Sigmoid colon (tissue), 7 donors: Measurements from ENCODE around the gene ALDH4A1. TPM values are rescaled to one million over a fixed set of nuclear protein-coding genes. Genes with fewer than 3 reads are reported as not detected.

ENCODE experiments used
- DNase-seq: peaks from one replicate; pipeline ENCODE4 v3.0.0-alpha.2; 2019
- H3K27ac ChIP-seq, 4 donors: fragments of 200-600 bp; sonication (generic); one replicate each; pipeline ENCODE4 v1.5.1; 2016 to 2019; ENCODE audit warnings: mild to moderate bottlenecking in 1 of 4
- H3K27me3 ChIP-seq, 3 donors: fragments of 200-600 bp; sonication (generic); one replicate each; pipeline ENCODE4 v1.5.1; 2019; ENCODE audit warnings: mild to moderate bottlenecking in 1 of 3
- H3K36me3 ChIP-seq, 4 donors: fragments of 200-600 bp; sonication (generic); one replicate each; pipeline ENCODE4 v1.5.1; 2016 to 2019
- H3K4me1 ChIP-seq, 4 donors: fragments of 200-600 bp; sonication (generic); one replicate each; pipeline ENCODE4 v1.5.1; 2017 to 2019
- H3K4me3 ChIP-seq, 4 donors: fragments of 200-600 bp; sonication (generic); one replicate each; pipeline ENCODE4 v1.5.1; 2017 to 2019; ENCODE audit warnings: mild to moderate bottlenecking in 2 of 4, moderate library complexity in 1 of 4
- H3K9me3 ChIP-seq, 4 donors: fragments of 200-600 bp in 3 of 4; sonication (generic) in 3 of 4; one replicate each; pipeline versions ENCODE4 v1.5.1 to v1.6.1; 2013 to 2019
- CTCF ChIP-seq, 4 experiments: fragments of 450-650 bp in 3 of 4; fragments of 200-600 bp in 1 of 4; IDR thresholded peaks; one replicate each; pipeline ENCODE4 v1.5.1; 2016 to 2019; ENCODE audit warnings: antibody characterized with exemption in 4 of 4, mild to moderate bottlenecking in 3 of 4, moderate library complexity in 2 of 4
- EP300 ChIP-seq, 4 donors: sonication (generic); formaldehyde crosslinking; IDR thresholded peaks; one replicate each; pipeline ENCODE4 v1.6.1; 2017; ENCODE audit warnings: antibody characterized with exemption in 4 of 4
- POLR2A ChIP-seq, 2 donors: fragments of 450-650 bp; IDR thresholded peaks; one replicate each; pipeline ENCODE4 v1.6.1; 2016; ENCODE audit warnings: antibody characterized with exemption in 2 of 2, mild to moderate bottlenecking in 2 of 2, moderate library complexity in 2 of 2
- POLR2AphosphoS5 ChIP-seq, 4 donors: sonication (generic); formaldehyde crosslinking; IDR thresholded peaks; one replicate each; pipeline ENCODE4 v1.6.1; 2017; ENCODE audit warnings: antibody characterized with exemption in 4 of 4
- WGBS, 2 donors: extraction: QIAGEN DNeasy Blood & Tissue Kit; methylation state at CpG; one replicate each; pipeline ENCODE4 v1.1.7; 2013; 5-methylcytosine and 5-hydroxymethylcytosine counted together
- intact Hi-C: fragments of 100-400 bp; cut with DNase I; formaldehyde crosslinking; loops from one replicate; pipeline ENCODE4 v1.15.1; 2023
- polyA plus RNA-seq, 3 donors: library from polyadenylated mRNA; stranded (reverse); fragments of 200-250 nt; gene quantifications; one replicate each; pipeline ENCODE4 v1.2.3, GENCODE V29; 2013
- total RNA-seq, 4 donors: library from RNA; depleted of rRNA; stranded (reverse); fragments of >200 nt; gene quantifications; one replicate each; pipeline ENCODE4 v1.1.0, GENCODE V29; 2016
- donor health status: healthy with polysubstance abuse.
- donor health status: Bipolar disorder and iron deficiency.
- donor health status: healthy.

Gene ALDH4A1
- total and polyA plus RNA-seq, 7 donors: 2.4 to 12.8 (median 7.2) TPM

GRCh38 chr1:18858070-18858688 is 44.2 kb downstream of the ALDH4A1 start:
- no peak overlapping the region for H3K4me3 ChIP-seq
- no peaks in the 10 kb centered on the region for H3K4me1 ChIP-seq
- 88 to 92% methylated on average over 7 of the region's 7 CpGs for WGBS, 2 donors
- no peaks in the 10 kb centered on the region for H3K36me3 ChIP-seq
- no peak for DNase-seq
- no peaks in the 10 kb centered on the region for H3K27me3 ChIP-seq
- H3K9me3 ChIP-seq: no peaks in the 10 kb centered on the region
- no peak for TF ChIP-seq POLR2A (IDR thresholded peaks at IDR 0.05)
- TF ChIP-seq EP300 (IDR thresholded peaks at IDR 0.05): no peak
- TF ChIP-seq POLR2AphosphoS5 (IDR thresholded peaks at IDR 0.05): no peak
- no peak for TF ChIP-seq CTCF (IDR thresholded peaks at IDR 0.05)
- intact Hi-C loops: no loop called here
- no peak overlapping the region for H3K27ac ChIP-seq

- H3K36me3 ChIP-seq: no peaks in the 10 kb centered on the region
- H3K27me3 ChIP-seq: peaks cover 0 to 14% (median 0%) of the 10 kb centered on the region in 3 donors
- no peak for DNase-seq
- 93 to 94% methylated on average over 1 of the region's 1 CpG for whole genome bisulfite sequencing, 2 donors
- intact Hi-C loops: no loop called here
- no peaks in the 10 kb centered on the region for H3K4me1 ChIP-seq
- H3K4me3 ChIP-seq: no peak overlapping the region
- no peaks in the 10 kb centered on the region for H3K9me3 ChIP-seq
- H3K27ac ChIP-seq: no peak overlapping the region
- TF ChIP-seq EP300 (IDR thresholded peaks at IDR 0.05): no peak
These were observed 45.9 kb downstream of the ALDH4A1 start for GRCh38 chr1:18856435-18856834.

- WGBS, 2 donors: 71 to 80% methylated on average over 6 of the region's 6 CpGs
- H3K36me3 ChIP-seq: no peaks in the 10 kb centered on the region
These were observed 46.8 kb downstream of the ALDH4A1 start for GRCh38 chr1:18855573-18855972.

GRCh38 chr1:18854331-18855025 is 47.9 kb downstream of the ALDH4A1 start:
- peaks cover 0 to 15% (median 0%) of the 10 kb centered on the region in 3 donors for H3K27me3 ChIP-seq
- WGBS, 2 donors: 91% methylated on average over 49 of the region's 49 CpGs
- H3K36me3 ChIP-seq: no peaks in the 10 kb centered on the region
- H3K4me3 ChIP-seq: no peak overlapping the region
- no peak for DNase-seq
- no peak overlapping the region for H3K27ac ChIP-seq
- peaks cover 0 to 5% (median 0%) of the 10 kb centered on the region in 4 donors for H3K4me1 ChIP-seq
- no peaks in the 10 kb centered on the region for H3K9me3 ChIP-seq
- intact Hi-C loops: no loop called here
- TF ChIP-seq POLR2A (IDR thresholded peaks at IDR 0.05) (no peak), EP300 (IDR thresholded peaks at IDR 0.05) (no peak), CTCF (IDR thresholded peaks at IDR 0.05) (no peak), POLR2AphosphoS5 (IDR thresholded peaks at IDR 0.05) (no peak)

More at GRCh38 chr1:18855573-18855972, 46.8 kb downstream of the ALDH4A1 start:
- intact Hi-C loops: no loop called here
- DNase-seq: no peak
- no peaks in the 10 kb centered on the region for H3K4me1 ChIP-seq
- H3K27ac ChIP-seq: no peak overlapping the region
- H3K27me3 ChIP-seq: peaks cover 0 to 15% (median 0%) of the 10 kb centered on the region in 3 donors
- TF ChIP-seq CTCF (IDR thresholded peaks at IDR 0.05) (no peak), POLR2A (IDR thresholded peaks at IDR 0.05) (no peak), EP300 (IDR thresholded peaks at IDR 0.05) (no peak), POLR2AphosphoS5 (IDR thresholded peaks at IDR 0.05) (no peak)
- H3K9me3 ChIP-seq: no peaks in the 10 kb centered on the region
- H3K4me3 ChIP-seq: no peak overlapping the region

- Histone ChIP-seq H3K4me3 (no peak overlapping the region), H3K4me1 (peaks cover 0 to 9% (median 0%) of the 10 kb centered on the region in 4 donors), H3K27ac (no peak overlapping the region), H3K36me3 (no peaks in the 10 kb centered on the region), H3K9me3 (no peaks in the 10 kb centered on the region), H3K27me3 (peaks cover 0 to 15% (median 0%) of the 10 kb centered on the region in 3 donors)
- intact Hi-C loops: no loop called here
- no peak for TF ChIP-seq CTCF (IDR thresholded peaks at IDR 0.05)
- TF ChIP-seq POLR2AphosphoS5 (IDR thresholded peaks at IDR 0.05): no peak
- TF ChIP-seq EP300 (IDR thresholded peaks at IDR 0.05): no peak
- TF ChIP-seq POLR2A (IDR thresholded peaks at IDR 0.05): no peak
- WGBS, 2 donors: 45 to 65% methylated on average over 6 of the region's 6 CpGs
- DNase-seq: no peak
These were observed 49.9 kb downstream of the ALDH4A1 start for GRCh38 chr1:18852501-18852900.
